A549 (cell line): ENCODE data around the gene MRPS30. TPM values are rescaled to one million over a fixed set of nuclear protein-coding genes. Genes with fewer than 3 reads are reported as not detected.

Source experiments
- ATAC-seq, 2 experiments: fragments of 200-7000 bp in 1 of 2; fragments of >200 bp in 1 of 2; cut with Nextera tagmentation in 1 of 2; cut with Tn5 transposase in 1 of 2; 3 replicates each; pipeline versions ENCODE4 v1.8.0 to v1.9.1; 2018 to 2020; ENCODE audit warnings: mild to moderate bottlenecking in 1 of 2, moderate library complexity in 1 of 2
- CTCF ChIA-PET: fragments of 300-600 bp; sonication (Branson Sonifier 250); formaldehyde crosslinking; extraction: SDS; loops from one replicate; lab custom pipeline; 2021; ENCODE audit warnings: antibody characterized with exemption, inconsistent platforms; lab: Yijun Ruan, JAX
- POLR2A ChIA-PET: fragments of 350-600 bp; formaldehyde crosslinking; extraction: SDS; loops from one replicate; lab custom pipeline; 2021; ENCODE audit warnings: antibody characterized with exemption, inconsistent platforms; lab: Yijun Ruan, JAX
- DNase-seq, 2 experiments: peaks; one replicate each; pipeline versions ENCODE4 v3.0.0 to v3.0.0-alpha.2; 2011 to 2016; ENCODE audit warnings: low read depth in 1 of 2, low spot score in 1 of 2
- FAIRE-seq: peaks from 2 replicates; lab custom pipeline; 2011; peaks lifted over from hg19 to GRCh38; lab: Jason Lieb, UNC
- H3K27ac ChIP-seq, 2 experiments: fragments of >200 bp; sonication (Bioruptor Twin); formaldehyde crosslinking; 3 replicates each; pipeline ENCODE4 v1.5.1; 2016 to 2017
- H3K4me1 ChIP-seq: fragments of >200 bp; sonication (Bioruptor Twin); formaldehyde crosslinking; 3 replicates; pipeline ENCODE4 v1.6.1; 2016
- H3K4me2 ChIP-seq: fragments of >200 bp; sonication (Bioruptor Twin); formaldehyde crosslinking; 3 replicates; pipeline ENCODE4 v1.6.1; 2016
- H3K4me3 ChIP-seq: fragments of >200 bp; sonication (Bioruptor Twin); formaldehyde crosslinking; 3 replicates; pipeline ENCODE4 v1.5.1; 2016
- H3K9me3 ChIP-seq: fragments of >200 bp; sonication (Bioruptor Twin); formaldehyde crosslinking; 3 replicates; pipeline ENCODE4 v1.6.1; 2016
- BHLHE40 ChIP-seq: IDR thresholded peaks from 2 replicates; pipeline ENCODE4 v1.6.1; 2012; ENCODE audit warnings: low read depth, low read length, inconsistent platforms
- CHD4 ChIP-seq: fragments of 200-600 bp; sonication (generic); IDR thresholded peaks from 2 replicates; pipeline ENCODE4 v1.6.1; 2016; ENCODE audit warnings: antibody characterized with exemption, mild to moderate bottlenecking, borderline replicate concordance
- EHMT2 ChIP-seq: fragments of 200-600 bp; sonication (generic); IDR thresholded peaks from 2 replicates; pipeline ENCODE4 v1.6.1; 2016; ENCODE audit warnings: antibody characterized with exemption, low read depth, mild to moderate bottlenecking, moderate library complexity
- FOXS1 ChIP-seq: fragments of 250-450 bp; sonication (Bioruptor Pico); IDR thresholded peaks from 2 replicates; pipeline ENCODE4 v1.5.0; 2020; ENCODE audit warnings: mild to moderate bottlenecking, moderate library complexity
- GATA3 ChIP-seq: IDR thresholded peaks from 2 replicates; pipeline ENCODE4 v1.6.1; 2012; ENCODE audit warnings: borderline replicate concordance
- KDM5A ChIP-seq: fragments of 200-600 bp; sonication (generic); IDR thresholded peaks from 2 replicates; pipeline ENCODE4 v1.6.1; 2016; ENCODE audit warnings: antibody characterized with exemption, mild to moderate bottlenecking
- NPAS2 ChIP-seq: fragments of 250-450 bp; sonication (Bioruptor Pico); IDR thresholded peaks from 2 replicates; pipeline ENCODE4 v1.8.0; 2022; ENCODE audit warnings: mild to moderate bottlenecking, moderate library complexity, borderline replicate concordance
- POLR2AphosphoS2 ChIP-seq: conservative IDR thresholded peaks from 2 replicates; pipeline ENCODE4 v1.6.1; 2012; ENCODE audit warnings: low read length, improper control_type of control experiment, inconsistent platforms
- RAD21 ChIP-seq, 2 experiments: fragments of >200 bp in 1 of 2; sonication (Bioruptor Twin) in 1 of 2; formaldehyde crosslinking in 1 of 2; IDR thresholded peaks in 1 of 2; conservative IDR thresholded peaks in 1 of 2; 2 replicates in 1 of 2; 3 replicates in 1 of 2; pipeline ENCODE4 v1.6.1; 2012 to 2018; ENCODE audit warnings: inconsistent platforms in 1 of 2
- TP53 ChIP-seq: fragments of 250-450 bp; sonication (Bioruptor Pico); IDR thresholded peaks from 2 replicates; pipeline ENCODE4 v1.5.0; 2021; ENCODE audit warnings: mild to moderate bottlenecking, moderate library complexity
- ZFP36 ChIP-seq: fragments of 450-650 bp; IDR thresholded peaks from 2 replicates; pipeline ENCODE4 v1.6.1; 2014; ENCODE audit warnings: borderline replicate concordance; ENCODE audit not compliant: partially characterized antibody
- ZNF302 ChIP-seq: fragments of 250-450 bp; sonication (Bioruptor Pico); IDR thresholded peaks from 2 replicates; pipeline ENCODE4 v1.9.0; 2021; ENCODE audit warnings: inconsistent platforms, mild to moderate bottlenecking, moderate library complexity
- WGBS: methylation state at CpG from one replicate; pipeline ENCODE4 v1.1.6; 2017; ENCODE audit errors: missing lambda C conversion rate; 5-methylcytosine and 5-hydroxymethylcytosine counted together
- polyA plus RNA-seq, 4 experiments: library from polyadenylated mRNA; depleted of rRNA in 3 of 4; stranded (reverse); fragments of >200 nt; fragmentation: RNase III in 1 of 4; extraction: RNeasy Plus Mini Kit Qiagen cat#74134 plus additional on column Dnase treatment in 1 of 4; gene quantifications; 2 replicates in 3 of 4; 3 replicates in 1 of 4; pipeline ENCODE4 v1.2.3, GENCODE V29; 2011 to 2017
- TF ChIP-seq, protein P1 (sequence below): fragments of >200 bp; sonication (Bioruptor Twin); formaldehyde crosslinking; IDR thresholded peaks from 3 replicates; pipeline ENCODE4 v1.6.1; 2016
- TF ChIP-seq, protein P2 (sequence below): fragments of 200-600 bp; sonication (generic); IDR thresholded peaks from 2 replicates; pipeline ENCODE4 v1.6.1; 2016; ENCODE audit warnings: antibody characterized with exemption, mild to moderate bottlenecking, moderate library complexity
- TF ChIP-seq, protein P3 (sequence below): fragments of 150-350 bp; IDR thresholded peaks from 2 replicates; pipeline ENCODE4 v1.6.1; 2014; ENCODE audit warnings: low read depth, mild to moderate bottlenecking, low read length

The MRPS30 gene
- polyA plus RNA-seq, 2 of the 4 experiments (the other 2 are of a cell fraction): 31.5 to 57.2 TPM

DNA sequence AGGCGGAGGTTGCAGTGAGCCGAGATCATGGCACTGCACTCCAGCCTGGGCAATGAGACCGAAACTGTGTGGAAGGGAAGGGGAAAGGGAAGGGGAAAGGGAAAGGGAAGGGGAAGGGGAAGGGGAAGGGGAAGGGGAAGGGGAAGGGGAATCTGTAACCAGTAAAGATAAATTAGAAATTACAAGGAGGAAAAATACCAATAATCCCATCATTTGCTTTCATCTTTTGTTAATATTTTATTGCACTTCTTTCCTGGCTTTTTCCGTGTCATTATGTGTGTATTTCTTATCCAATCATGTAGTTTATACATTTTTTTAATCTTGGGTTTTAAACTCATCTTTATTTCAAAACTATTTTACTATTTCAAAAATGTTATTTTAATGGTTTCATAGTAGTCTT is 29.6 kb upstream of the MRPS30 start:
- ChIA-PET CTCF (no interaction called here), POLR2A (no interaction called here)
- DNase-seq (no peak), ATAC-seq (no peak), FAIRE-seq (no peak)
- no peaks in the 10 kb centered on the region for H3K9me3 ChIP-seq
- TF ChIP-seq POLR2AphosphoS2: no peak
- TF ChIP-seq, protein P1, sequence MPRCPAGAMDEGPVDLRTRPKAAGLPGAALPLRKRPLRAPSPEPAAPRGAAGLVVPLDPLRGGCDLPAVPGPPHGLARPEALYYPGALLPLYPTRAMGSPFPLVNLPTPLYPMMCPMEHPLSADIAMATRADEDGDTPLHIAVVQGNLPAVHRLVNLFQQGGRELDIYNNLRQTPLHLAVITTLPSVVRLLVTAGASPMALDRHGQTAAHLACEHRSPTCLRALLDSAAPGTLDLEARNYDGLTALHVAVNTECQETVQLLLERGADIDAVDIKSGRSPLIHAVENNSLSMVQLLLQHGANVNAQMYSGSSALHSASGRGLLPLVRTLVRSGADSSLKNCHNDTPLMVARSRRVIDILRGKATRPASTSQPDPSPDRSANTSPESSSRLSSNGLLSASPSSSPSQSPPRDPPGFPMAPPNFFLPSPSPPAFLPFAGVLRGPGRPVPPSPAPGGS: no peak
- TF ChIP-seq, protein P2, sequence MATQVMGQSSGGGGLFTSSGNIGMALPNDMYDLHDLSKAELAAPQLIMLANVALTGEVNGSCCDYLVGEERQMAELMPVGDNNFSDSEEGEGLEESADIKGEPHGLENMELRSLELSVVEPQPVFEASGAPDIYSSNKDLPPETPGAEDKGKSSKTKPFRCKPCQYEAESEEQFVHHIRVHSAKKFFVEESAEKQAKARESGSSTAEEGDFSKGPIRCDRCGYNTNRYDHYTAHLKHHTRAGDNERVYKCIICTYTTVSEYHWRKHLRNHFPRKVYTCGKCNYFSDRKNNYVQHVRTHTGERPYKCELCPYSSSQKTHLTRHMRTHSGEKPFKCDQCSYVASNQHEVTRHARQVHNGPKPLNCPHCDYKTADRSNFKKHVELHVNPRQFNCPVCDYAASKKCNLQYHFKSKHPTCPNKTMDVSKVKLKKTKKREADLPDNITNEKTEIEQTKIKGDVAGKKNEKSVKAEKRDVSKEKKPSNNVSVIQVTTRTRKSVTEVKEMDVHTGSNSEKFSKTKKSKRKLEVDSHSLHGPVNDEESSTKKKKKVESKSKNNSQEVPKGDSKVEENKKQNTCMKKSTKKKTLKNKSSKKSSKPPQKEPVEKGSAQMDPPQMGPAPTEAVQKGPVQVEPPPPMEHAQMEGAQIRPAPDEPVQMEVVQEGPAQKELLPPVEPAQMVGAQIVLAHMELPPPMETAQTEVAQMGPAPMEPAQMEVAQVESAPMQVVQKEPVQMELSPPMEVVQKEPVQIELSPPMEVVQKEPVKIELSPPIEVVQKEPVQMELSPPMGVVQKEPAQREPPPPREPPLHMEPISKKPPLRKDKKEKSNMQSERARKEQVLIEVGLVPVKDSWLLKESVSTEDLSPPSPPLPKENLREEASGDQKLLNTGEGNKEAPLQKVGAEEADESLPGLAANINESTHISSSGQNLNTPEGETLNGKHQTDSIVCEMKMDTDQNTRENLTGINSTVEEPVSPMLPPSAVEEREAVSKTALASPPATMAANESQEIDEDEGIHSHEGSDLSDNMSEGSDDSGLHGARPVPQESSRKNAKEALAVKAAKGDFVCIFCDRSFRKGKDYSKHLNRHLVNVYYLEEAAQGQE: no peak
- no peak for TF ChIP-seq BHLHE40
- H3K4me3 ChIP-seq: no peak overlapping the region
- H3K27ac ChIP-seq: no peak overlapping the region
- H3K4me1 ChIP-seq: no peaks in the 10 kb centered on the region
- no peak overlapping the region for H3K4me2 ChIP-seq
- WGBS: 41% methylated on average over 4 of the region's 4 CpGs

DNA sequence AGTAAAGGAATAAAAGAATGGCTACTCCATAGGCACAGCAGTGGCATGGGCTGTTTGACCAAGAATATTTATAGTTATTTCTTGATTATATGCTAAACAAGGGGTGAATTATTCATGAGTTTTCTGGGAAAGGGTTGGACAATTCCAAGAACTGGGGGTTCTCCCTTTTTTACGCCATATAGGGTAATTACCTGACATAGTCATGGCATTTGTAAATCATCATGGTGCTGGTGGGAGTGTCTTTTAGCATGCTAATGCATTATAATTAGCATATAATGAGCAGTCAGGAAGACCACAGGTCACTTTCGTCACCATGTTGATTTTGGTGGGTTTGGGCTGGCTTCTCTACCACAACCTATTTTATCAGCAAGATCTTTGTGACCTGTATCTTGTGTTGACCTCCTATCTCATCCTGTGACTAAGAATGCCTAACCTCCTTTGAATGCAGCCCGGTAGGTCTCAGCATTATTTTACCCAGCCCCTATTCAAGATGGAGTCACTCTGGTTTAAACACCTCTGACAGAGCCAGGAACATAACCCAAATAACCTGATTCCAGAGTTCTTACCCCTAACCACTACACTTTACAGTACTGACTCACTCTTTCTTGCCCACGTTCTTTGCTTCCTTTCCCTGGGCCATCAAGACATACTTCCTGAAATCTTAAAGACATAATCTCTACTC is 25.0 kb upstream of the MRPS30 start:
- H3K4me1 ChIP-seq: no peaks in the 10 kb centered on the region
- FAIRE-seq: no peak
- CTCF ChIA-PET: no interaction called here
- H3K9me3 ChIP-seq: no peaks in the 10 kb centered on the region
- TF ChIP-seq NPAS2 (no peak), CHD4 (no peak), EHMT2 (no peak), KDM5A (no peak), ZFP36 (no peak), FOXS1 (no peak), GATA3 (no peak), RAD21 (conservative IDR thresholded peaks at IDR 0.05 in 1 of 2, IDR thresholded peaks at IDR 0.05 in 1 of 2) (no peak), ZNF302 (CRISPR knock-in tag) (no peak), TP53 (CRISPR knock-in tag) (no peak)
- TF ChIP-seq, protein P3, sequence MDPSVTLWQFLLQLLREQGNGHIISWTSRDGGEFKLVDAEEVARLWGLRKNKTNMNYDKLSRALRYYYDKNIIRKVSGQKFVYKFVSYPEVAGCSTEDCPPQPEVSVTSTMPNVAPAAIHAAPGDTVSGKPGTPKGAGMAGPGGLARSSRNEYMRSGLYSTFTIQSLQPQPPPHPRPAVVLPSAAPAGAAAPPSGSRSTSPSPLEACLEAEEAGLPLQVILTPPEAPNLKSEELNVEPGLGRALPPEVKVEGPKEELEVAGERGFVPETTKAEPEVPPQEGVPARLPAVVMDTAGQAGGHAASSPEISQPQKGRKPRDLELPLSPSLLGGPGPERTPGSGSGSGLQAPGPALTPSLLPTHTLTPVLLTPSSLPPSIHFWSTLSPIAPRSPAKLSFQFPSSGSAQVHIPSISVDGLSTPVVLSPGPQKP: no peak
- TF ChIP-seq, protein P2: no peak
- no peak for DNase-seq
- no peak for ATAC-seq
- no peak overlapping the region for H3K27ac ChIP-seq
- 18% methylated on average over 4 of the region's 4 CpGs for WGBS
- POLR2A ChIA-PET: no interaction called here
- no peak overlapping the region for H3K4me2 ChIP-seq
- no peak overlapping the region for H3K4me3 ChIP-seq
